ENCODE measurements around the gene BEAN1. TPM values are rescaled to one million over a fixed set of nuclear protein-coding genes. Genes with fewer than 3 reads are reported as not detected.

The BEAN1 gene
- total RNA-seq, 1 donor from 2014 or later, result 1.2 TPM

GRCh38 chr16:66471264-66471663 is 44.2 kb downstream of the BEAN1 start:
- Mint-ChIP-seq H3K4me3 (ENCODE audit: unreplicated experiment) (no peak overlapping the region), H3K27me3 (ENCODE audit: low read depth, unreplicated experiment) (peaks cover 51% of the 10 kb centered on the region), H3K4me1 (ENCODE audit: low read depth, unreplicated experiment) (no peaks in the 10 kb centered on the region), H3K9me3 (ENCODE audit: unreplicated experiment) (peaks cover 11% of the 10 kb centered on the region), H3K36me3 (ENCODE audit: low read depth, unreplicated experiment) (no peaks in the 10 kb centered on the region), H3K27ac (ENCODE audit: unreplicated experiment) (no peak overlapping the region)
- DNase-seq (ENCODE audit: low read depth) (no peak), FAIRE-seq (no peak)
- Histone ChIP-seq H3K9ac (ENCODE audit: low read length) (no peak overlapping the region), H3K4me2 (ENCODE audit: low read length) (no peak overlapping the region), H3K27me3 (ENCODE audit: insufficient read depth, low read length) (peaks cover 7% of the 10 kb centered on the region), H3K79me2 (ENCODE audit: insufficient read depth, low read length) (no peaks in the 10 kb centered on the region), H3K36me3 (ENCODE audit: insufficient read depth, low read length) (no peaks in the 10 kb centered on the region), H2AFZ (ENCODE audit: low read depth, low read length) (no peak overlapping the region), H3K4me3 (ENCODE audit: insufficient read depth, low read depth, low read length) (no peak overlapping the region), H3K4me1 (ENCODE audit: insufficient read depth, low read length) (no peaks in the 10 kb centered on the region), H3K27ac (ENCODE audit: low read depth, low read length) (no peak overlapping the region), H3K9me3 (ENCODE audit: insufficient read depth, low read depth, low read length) (no peaks in the 10 kb centered on the region), H4K20me1 (ENCODE audit: insufficient read depth, low read length) (no peaks in the 10 kb centered on the region)
- TF ChIP-seq EZH2 (IDR thresholded peaks at IDR 0.05; ENCODE audit: insufficient read depth, low read length), result no peak
- TF ChIP-seq, protein P1, sequence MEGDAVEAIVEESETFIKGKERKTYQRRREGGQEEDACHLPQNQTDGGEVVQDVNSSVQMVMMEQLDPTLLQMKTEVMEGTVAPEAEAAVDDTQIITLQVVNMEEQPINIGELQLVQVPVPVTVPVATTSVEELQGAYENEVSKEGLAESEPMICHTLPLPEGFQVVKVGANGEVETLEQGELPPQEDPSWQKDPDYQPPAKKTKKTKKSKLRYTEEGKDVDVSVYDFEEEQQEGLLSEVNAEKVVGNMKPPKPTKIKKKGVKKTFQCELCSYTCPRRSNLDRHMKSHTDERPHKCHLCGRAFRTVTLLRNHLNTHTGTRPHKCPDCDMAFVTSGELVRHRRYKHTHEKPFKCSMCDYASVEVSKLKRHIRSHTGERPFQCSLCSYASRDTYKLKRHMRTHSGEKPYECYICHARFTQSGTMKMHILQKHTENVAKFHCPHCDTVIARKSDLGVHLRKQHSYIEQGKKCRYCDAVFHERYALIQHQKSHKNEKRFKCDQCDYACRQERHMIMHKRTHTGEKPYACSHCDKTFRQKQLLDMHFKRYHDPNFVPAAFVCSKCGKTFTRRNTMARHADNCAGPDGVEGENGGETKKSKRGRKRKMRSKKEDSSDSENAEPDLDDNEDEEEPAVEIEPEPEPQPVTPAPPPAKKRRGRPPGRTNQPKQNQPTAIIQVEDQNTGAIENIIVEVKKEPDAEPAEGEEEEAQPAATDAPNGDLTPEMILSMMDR (IDR thresholded peaks at IDR 0.05; ENCODE audit: insufficient read depth, low read depth, low read length), result no peak

- H2AFZ ChIP-seq (ENCODE audit: low read depth, low read length), result no peak overlapping the region
- FAIRE-seq (no peak), DNase-seq (ENCODE audit: low read depth) (no peak)
- H3K4me1 ChIP-seq (ENCODE audit: insufficient read depth, low read length), result no peaks in the 10 kb centered on the region
- Mint-ChIP-seq H3K9me3 (ENCODE audit: unreplicated experiment) (peaks cover 5% of the 10 kb centered on the region), H3K27ac (ENCODE audit: unreplicated experiment) (no peak overlapping the region), H3K4me1 (ENCODE audit: low read depth, unreplicated experiment) (no peaks in the 10 kb centered on the region), H3K36me3 (ENCODE audit: low read depth, unreplicated experiment) (no peaks in the 10 kb centered on the region), H3K4me3 (ENCODE audit: unreplicated experiment) (no peak overlapping the region), H3K27me3 (ENCODE audit: low read depth, unreplicated experiment) (peaks cover 51% of the 10 kb centered on the region)
- no peak for TF ChIP-seq EZH2 (IDR thresholded peaks at IDR 0.05; ENCODE audit: insufficient read depth, low read length)
- TF ChIP-seq, protein P1 (IDR thresholded peaks at IDR 0.05; ENCODE audit: insufficient read depth, low read depth, low read length), result no peak
- H3K79me2 ChIP-seq (ENCODE audit: insufficient read depth, low read length), result no peaks in the 10 kb centered on the region
- H3K9ac ChIP-seq (ENCODE audit: low read length), result no peak overlapping the region
- H3K4me2 ChIP-seq (ENCODE audit: low read length), result no peak overlapping the region
- no peaks in the 10 kb centered on the region for H4K20me1 ChIP-seq (ENCODE audit: insufficient read depth, low read length)
- H3K9me3 ChIP-seq (ENCODE audit: insufficient read depth, low read depth, low read length), result no peaks in the 10 kb centered on the region
- H3K27ac ChIP-seq (ENCODE audit: low read depth, low read length), result no peak overlapping the region
- H3K27me3 ChIP-seq (ENCODE audit: insufficient read depth, low read length), result peaks cover 7% of the 10 kb centered on the region
- no peak overlapping the region for H3K4me3 ChIP-seq (ENCODE audit: insufficient read depth, low read depth, low read length)
- H3K36me3 ChIP-seq (ENCODE audit: insufficient read depth, low read length), result no peaks in the 10 kb centered on the region
Measured at GRCh38 chr16:66471716-66472393, 44.8 kb downstream of the BEAN1 start.

- Histone ChIP-seq H3K27ac (ENCODE audit: low read depth, low read length) (no peak overlapping the region), H3K4me3 (ENCODE audit: insufficient read depth, low read depth, low read length) (no peak overlapping the region), H3K79me2 (ENCODE audit: insufficient read depth, low read length) (no peaks in the 10 kb centered on the region), H3K36me3 (ENCODE audit: insufficient read depth, low read length) (no peaks in the 10 kb centered on the region), H2AFZ (ENCODE audit: low read depth, low read length) (no peak overlapping the region), H3K9me3 (ENCODE audit: insufficient read depth, low read depth, low read length) (no peaks in the 10 kb centered on the region), H4K20me1 (ENCODE audit: insufficient read depth, low read length) (no peaks in the 10 kb centered on the region), H3K4me1 (ENCODE audit: insufficient read depth, low read length) (no peaks in the 10 kb centered on the region), H3K27me3 (ENCODE audit: insufficient read depth, low read length) (peaks cover 7% of the 10 kb centered on the region), H3K9ac (ENCODE audit: low read length) (no peak overlapping the region), H3K4me2 (ENCODE audit: low read length) (no peak overlapping the region)
- Mint-ChIP-seq H3K4me1 (ENCODE audit: low read depth, unreplicated experiment) (no peaks in the 10 kb centered on the region), H3K4me3 (ENCODE audit: unreplicated experiment) (no peak overlapping the region), H3K36me3 (ENCODE audit: low read depth, unreplicated experiment) (no peaks in the 10 kb centered on the region), H3K27ac (ENCODE audit: unreplicated experiment) (no peak overlapping the region), H3K9me3 (ENCODE audit: unreplicated experiment) (peaks cover 5% of the 10 kb centered on the region), H3K27me3 (ENCODE audit: low read depth, unreplicated experiment) (peaks cover 42% of the 10 kb centered on the region)
- FAIRE-seq (no peak), DNase-seq (ENCODE audit: low read depth) (no peak)
- TF ChIP-seq, protein P1 (IDR thresholded peaks at IDR 0.05; ENCODE audit: insufficient read depth, low read depth, low read length), result no peak
- TF ChIP-seq EZH2 (IDR thresholded peaks at IDR 0.05; ENCODE audit: insufficient read depth, low read length), result no peak
Measured at GRCh38 chr16:66473051-66473571, 46.0 kb downstream of the BEAN1 start.

All from astrocyte (in vitro differentiated cells and primary cell).